ENCODE data around the gene ALG13. TPM values are rescaled to one million over a fixed set of nuclear protein-coding genes. Genes with fewer than 3 reads are reported as not detected.
"Not testable (repeated sequence)": the region's sequence is repeated elsewhere in the genome, so short reads cannot be mapped to it uniquely, and the experiment has no call there.

Gene ALG13
- 84.7 and 90.3 TPM in 2 replicates for total RNA-seq
- long read RNA-seq, transcript ALG13-207 (4 exons, 916 nt): minor isoform, 21 of 68 reads
- long read RNA-seq, transcript ALG13-202 (4 exons, 2,770 nt): major isoform, 30 of 68 reads
- long read RNA-seq, partial matches to known transcripts: 2 of 68 reads
- long read RNA-seq, other reads (novel, unspliced or antisense): 8 of 68 reads

DNA sequence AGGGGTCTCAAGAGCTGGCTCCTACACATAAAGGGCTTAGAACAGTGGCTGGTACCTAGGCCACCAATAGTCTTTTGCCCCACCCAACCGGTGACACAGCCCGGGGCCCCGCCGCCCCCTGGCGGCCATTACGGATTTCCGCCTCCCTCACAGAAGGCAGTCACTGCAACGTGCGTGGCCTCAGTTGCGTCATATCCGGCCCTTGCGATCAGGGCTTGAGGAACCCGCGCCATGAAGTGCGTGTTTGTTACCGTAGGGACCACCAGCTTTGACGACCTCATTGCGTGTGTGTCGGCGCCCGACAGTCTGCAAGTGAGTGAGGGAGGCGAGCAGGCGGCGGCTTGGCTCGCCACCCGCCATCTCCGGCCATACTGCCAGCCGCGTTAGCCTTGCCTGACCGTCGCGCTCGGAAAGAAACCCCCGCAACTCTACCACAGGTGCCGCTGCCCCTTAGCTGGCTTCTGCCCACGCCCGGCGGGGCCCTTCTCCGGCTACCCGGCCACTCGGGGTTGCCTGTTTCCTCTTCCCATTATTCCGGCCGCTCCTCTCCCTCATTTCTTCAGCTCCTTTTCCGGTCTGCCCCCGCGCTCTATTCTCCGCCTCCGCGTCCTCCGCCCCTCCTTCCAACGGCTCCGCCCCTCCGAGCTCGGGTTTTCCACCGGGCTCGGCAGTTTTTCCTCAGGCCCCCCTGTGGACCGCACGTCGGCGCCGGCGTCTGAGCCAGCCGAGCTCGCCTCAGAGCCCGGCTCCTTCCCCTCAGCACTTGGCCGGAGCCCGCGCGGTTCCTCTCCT lies at the start of gene ALG13:
TSS of gene ALG13 (plus strand) at position 183 of the 792 bp plus-strand sequence. CDS start at position 232, 49 bp downstream.
- peaks cover 29% of the 10 kb centered on the region for H3K36me3 Mint-ChIP-seq (ENCODE audit: insufficient read depth)
- no peaks in the 10 kb centered on the region for H3K9me3 Mint-ChIP-seq (ENCODE audit: low read depth)
- H3K4me3 Mint-ChIP-seq (ENCODE audit: low read depth): peak within 1 kb of the TSS; percentile 93
- DNase-seq (ENCODE audit: low spot score, unreplicated experiment): peak; percentile 78
- H3K27me3 Mint-ChIP-seq: no peaks in the 10 kb centered on the region
- peak; percentile 96 for TF ChIP-seq CTCF (IDR thresholded peaks at IDR 0.05; ENCODE audit: unreplicated experiment)
- peaks cover 20% of the 10 kb centered on the region for H3K4me1 Mint-ChIP-seq (ENCODE audit: low read depth)
- peak within 1 kb of the TSS; percentile 99 for H3K27ac Mint-ChIP-seq

- no peaks in the 10 kb centered on the region for H3K9me3 Mint-ChIP-seq (ENCODE audit: low read depth)
- DNase-seq (ENCODE audit: low spot score, unreplicated experiment): no peak
- no peaks in the 10 kb centered on the region for H3K36me3 Mint-ChIP-seq (ENCODE audit: insufficient read depth)
- no peaks in the 10 kb centered on the region for H3K4me1 Mint-ChIP-seq (ENCODE audit: low read depth)
- H3K27ac Mint-ChIP-seq: no peak overlapping the region
- no peaks in the 10 kb centered on the region for H3K27me3 Mint-ChIP-seq
- TF ChIP-seq CTCF (IDR thresholded peaks at IDR 0.05; ENCODE audit: unreplicated experiment): no peak
- H3K4me3 Mint-ChIP-seq (ENCODE audit: low read depth): no peak overlapping the region
Observed at GRCh38 chrX:111634823-111635729, 45.9 kb upstream of the ALG13 start.

- no peaks in the 10 kb centered on the region for H3K36me3 Mint-ChIP-seq (ENCODE audit: insufficient read depth)
- no peaks in the 10 kb centered on the region for H3K27me3 Mint-ChIP-seq
- H3K9me3 Mint-ChIP-seq (ENCODE audit: low read depth): no peaks in the 10 kb centered on the region
- H3K4me3 Mint-ChIP-seq (ENCODE audit: low read depth): no peak overlapping the region
- TF ChIP-seq CTCF (IDR thresholded peaks at IDR 0.05; ENCODE audit: unreplicated experiment): no peak
- peaks cover 16% of the 10 kb centered on the region for H3K4me1 Mint-ChIP-seq (ENCODE audit: low read depth)
- DNase-seq (ENCODE audit: low spot score, unreplicated experiment): no peak
- H3K27ac Mint-ChIP-seq: no peak overlapping the region
Observed at GRCh38 chrX:111641969-111642368, 39.0 kb upstream of the ALG13 start.

- not testable (repeated sequence) for H3K4me3 Mint-ChIP-seq (ENCODE audit: low read depth); DNase-seq (ENCODE audit: low spot score, unreplicated experiment); H3K27ac Mint-ChIP-seq; H3K36me3 Mint-ChIP-seq (ENCODE audit: insufficient read depth); H3K9me3 Mint-ChIP-seq (ENCODE audit: low read depth); H3K27me3 Mint-ChIP-seq
- peaks cover 16% of the 10 kb centered on the region for H3K4me1 Mint-ChIP-seq (ENCODE audit: low read depth)
Observed at GRCh38 chrX:111645165-111645564, 35.8 kb upstream of the ALG13 start.

GRCh38 chrX:111645607-111646006 lies 35.4 kb upstream of the ALG13 start:
- Mint-ChIP-seq H3K9me3 (ENCODE audit: low read depth) (no peaks in the 10 kb centered on the region), H3K27ac (no peak overlapping the region), H3K36me3 (ENCODE audit: insufficient read depth) (no peaks in the 10 kb centered on the region), H3K4me1 (ENCODE audit: low read depth) (peaks cover 16% of the 10 kb centered on the region), H3K4me3 (ENCODE audit: low read depth) (no peak overlapping the region), H3K27me3 (no peaks in the 10 kb centered on the region)
- DNase-seq (ENCODE audit: low spot score, unreplicated experiment): no peak
- no peak for TF ChIP-seq CTCF (IDR thresholded peaks at IDR 0.05; ENCODE audit: unreplicated experiment)
